SIG-M5 treated with dmso at 0.1 percent for 504 hours (cell line): ENCODE measurements around the gene PLEKHG4B.

ENCODE experiments used
- DNase-seq: peaks from one replicate; lab custom pipeline; 2025; ENCODE audit not compliant: unreplicated experiment; lab: John Stamatoyannopoulos, UW

PLEKHG4B gene

DNA sequence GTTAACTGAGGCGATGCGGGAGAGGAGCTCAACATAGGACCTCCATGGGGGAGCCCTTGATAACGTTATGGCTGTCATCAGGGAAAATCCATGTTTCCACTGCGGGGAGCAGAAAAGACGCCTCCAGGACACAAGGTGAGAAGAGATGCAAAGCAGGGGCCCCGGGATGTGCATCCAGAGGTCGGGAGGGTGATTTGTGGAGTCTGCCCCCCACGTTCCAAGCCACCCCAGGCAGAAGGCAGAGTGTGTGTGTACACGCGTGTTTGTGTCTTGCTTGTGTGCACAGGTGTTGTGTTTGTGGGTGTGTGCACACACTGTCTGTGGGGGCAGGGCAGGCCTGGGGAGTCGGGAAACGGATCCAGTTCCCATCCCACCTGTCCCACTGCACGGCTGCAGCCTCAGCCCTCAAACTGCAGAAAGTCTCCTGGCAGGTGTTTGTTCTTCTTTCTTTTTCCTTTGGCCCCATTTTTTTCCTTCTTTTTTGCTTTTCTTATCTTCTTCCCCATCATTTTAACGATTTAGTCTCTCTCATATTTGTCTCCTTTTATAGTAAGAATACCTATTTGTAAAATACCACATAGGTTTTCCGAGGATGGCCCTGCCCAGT lies 17.4 kb upstream of the PLEKHG4B start:
- DNase-seq, result no peak

GRCh38 chr5:75331-76320 lies 16.3 kb upstream of the PLEKHG4B start:
- DNase-seq, result no peak

GRCh38 chr5:76358-77169 lies 15.4 kb upstream of the PLEKHG4B start:
- no peak for DNase-seq

GRCh38 chr5:77170-77501 lies 14.8 kb upstream of the PLEKHG4B start:
- no peak for DNase-seq

DNA sequence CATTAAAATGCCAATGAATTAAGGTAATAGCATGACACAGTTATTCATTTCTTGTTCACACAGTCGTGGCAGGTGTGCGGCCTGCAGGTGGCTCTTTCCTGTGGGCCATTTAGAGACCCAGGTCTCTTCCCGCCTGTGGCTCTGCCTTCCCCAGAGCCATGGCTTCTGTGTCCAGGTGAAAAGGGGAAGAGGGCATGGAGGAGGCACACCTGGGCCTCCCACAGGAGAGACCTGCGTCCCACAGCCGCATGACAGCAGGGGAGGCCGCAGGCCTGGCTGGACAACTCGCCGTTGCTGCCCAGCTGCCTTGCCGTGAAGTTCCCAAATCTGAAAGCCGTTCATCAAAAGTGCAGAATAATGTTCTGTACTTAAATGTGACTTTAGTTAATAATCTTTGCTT lies 14.4 kb upstream of the PLEKHG4B start:
- no peak for DNase-seq

DNA sequence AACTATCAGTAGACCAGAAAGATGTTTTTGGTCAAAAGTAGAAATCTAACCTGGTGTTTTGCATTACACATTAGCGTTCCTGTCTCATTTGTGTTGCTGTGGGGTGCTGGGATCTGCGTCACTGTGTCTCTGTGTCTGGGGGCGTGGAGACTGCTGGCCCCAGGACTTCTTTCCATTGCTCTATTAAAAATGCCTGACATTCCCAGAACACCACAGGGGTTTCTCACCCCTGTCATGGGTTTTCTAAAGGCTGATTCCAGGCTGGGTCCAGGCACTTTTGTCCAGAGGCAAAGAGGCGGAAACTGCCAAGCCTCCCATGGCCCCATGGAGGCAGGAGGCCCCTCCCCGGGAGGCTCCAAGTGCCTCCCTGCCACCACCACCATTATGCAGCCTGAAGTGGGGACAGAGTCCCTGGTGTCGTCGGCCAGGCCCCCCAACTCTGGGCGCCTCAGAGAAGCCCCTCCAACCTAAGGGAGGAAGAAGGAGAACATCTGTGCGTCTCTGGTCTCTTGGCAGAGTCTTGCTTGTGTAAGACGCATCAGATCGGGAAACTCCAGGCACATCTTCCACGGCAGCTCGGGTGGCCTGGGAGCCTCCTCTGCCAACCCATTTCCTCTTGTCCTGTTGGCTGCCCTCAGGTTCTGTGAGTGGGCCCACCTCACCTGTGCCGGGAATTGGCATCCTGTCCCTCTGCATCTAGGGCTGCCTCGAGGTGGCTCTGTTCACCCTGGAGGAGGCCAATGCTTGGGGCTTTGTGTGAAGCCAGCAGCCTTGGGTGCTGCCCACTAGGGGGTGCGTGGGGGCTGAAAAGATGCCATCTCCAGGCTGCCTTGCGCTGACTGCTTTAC lies 13.8 kb upstream of the PLEKHG4B start:
- DNase-seq, result peak; percentile 47

DNA sequence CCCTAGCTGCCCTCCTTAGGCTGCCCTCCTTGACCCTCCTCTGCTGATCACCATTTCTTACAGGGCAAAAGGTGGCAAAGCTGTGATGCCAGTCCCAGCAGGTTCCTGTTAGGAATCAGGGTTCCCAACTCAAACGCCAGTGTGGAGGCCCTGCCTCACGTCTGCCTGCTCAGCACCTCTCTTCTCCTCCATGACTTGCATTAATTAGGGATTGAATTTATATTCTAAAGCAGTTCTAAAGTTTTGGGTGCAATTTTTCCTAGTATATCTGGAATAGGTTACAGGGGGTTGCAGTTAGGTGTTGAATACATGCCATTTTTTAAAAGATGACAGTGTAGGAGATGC lies 13.2 kb upstream of the PLEKHG4B start:
- no peak for DNase-seq

- DNase-seq, result no peak
Measured at GRCh38 chr5:79263-79662, 12.7 kb upstream of the PLEKHG4B start.

DNA sequence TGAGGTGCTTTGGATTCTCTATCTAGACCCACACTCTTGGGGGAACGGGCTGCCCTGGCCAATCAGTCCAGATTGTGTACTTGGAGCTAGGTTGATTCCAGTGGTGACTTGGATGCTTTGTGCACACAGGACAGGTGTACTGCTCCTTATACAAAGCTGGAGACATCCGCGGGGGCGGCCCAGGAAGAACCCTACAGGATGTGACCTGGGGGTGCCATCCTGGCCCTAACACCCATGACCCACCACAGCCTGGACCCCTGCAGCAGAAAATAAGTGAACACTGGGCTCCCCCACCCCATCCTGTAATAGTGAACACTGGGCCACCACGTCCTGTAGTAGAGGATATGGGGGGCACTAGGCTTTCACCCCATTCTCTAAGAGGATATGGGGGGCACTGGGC lies 12.1 kb upstream of the PLEKHG4B start:
- no peak for DNase-seq

GRCh38 chr5:81391-82021 lies 10.5 kb upstream of the PLEKHG4B start:
- DNase-seq, result no peak

DNA sequence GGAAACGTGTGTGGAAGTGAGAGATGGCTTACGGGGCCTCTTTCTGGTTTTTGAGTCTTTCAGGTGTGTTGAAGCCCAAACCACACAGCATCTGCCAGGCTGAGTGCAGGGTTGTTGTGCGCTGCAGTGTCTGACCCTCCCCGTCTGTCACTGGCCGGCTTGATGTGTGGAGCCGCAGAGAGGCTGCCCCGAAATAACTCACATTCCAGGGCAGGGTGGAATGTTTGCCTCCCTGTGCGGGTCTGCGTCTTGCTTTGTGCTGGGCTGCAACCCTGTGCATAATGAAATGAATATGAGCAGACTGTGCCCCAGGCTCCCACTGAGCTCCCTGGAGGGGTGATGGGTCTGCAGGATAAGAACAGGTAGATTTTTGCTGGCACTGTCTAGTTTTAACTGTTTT lies 9.9 kb upstream of the PLEKHG4B start:
- DNase-seq, result no peak

GRCh38 chr5:82570-82969 lies 9.4 kb upstream of the PLEKHG4B start:
- no peak for DNase-seq

- DNase-seq, result no peak
Measured at GRCh38 chr5:83029-83428, 8.9 kb upstream of the PLEKHG4B start.

DNA sequence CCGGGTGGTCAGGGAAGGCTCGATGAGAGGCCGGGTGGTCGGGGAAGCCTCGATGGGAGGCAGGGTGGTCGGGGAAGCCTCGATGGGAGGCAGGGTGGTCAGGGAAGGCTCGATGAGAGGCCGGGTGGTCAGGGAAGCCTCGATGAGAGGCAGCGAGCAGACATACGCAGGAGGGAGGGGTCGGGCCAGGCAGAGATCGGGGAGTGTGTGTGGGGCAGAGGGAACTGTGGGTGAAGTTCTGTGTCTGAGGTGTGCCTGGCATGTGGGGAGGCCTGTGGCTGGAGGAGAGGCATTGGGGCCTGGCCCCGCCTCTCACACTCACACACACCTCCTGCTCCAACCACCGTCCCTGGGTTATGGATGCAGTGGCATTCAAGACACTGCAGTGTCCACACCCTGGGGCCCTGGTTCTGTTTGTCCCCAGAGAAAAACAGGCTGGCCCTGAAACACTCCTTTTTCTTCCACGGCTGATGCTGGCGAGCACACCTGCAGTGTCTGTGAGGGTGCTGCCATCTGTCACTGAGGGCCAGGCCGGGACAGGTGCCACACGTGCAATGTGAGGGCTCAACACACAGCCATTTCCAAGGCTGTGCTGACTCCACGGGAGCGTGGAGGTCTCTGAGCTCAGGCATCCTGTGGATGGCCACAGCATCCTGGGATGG lies 6.5 kb upstream of the PLEKHG4B start:
- DNase-seq, result no peak

DNA sequence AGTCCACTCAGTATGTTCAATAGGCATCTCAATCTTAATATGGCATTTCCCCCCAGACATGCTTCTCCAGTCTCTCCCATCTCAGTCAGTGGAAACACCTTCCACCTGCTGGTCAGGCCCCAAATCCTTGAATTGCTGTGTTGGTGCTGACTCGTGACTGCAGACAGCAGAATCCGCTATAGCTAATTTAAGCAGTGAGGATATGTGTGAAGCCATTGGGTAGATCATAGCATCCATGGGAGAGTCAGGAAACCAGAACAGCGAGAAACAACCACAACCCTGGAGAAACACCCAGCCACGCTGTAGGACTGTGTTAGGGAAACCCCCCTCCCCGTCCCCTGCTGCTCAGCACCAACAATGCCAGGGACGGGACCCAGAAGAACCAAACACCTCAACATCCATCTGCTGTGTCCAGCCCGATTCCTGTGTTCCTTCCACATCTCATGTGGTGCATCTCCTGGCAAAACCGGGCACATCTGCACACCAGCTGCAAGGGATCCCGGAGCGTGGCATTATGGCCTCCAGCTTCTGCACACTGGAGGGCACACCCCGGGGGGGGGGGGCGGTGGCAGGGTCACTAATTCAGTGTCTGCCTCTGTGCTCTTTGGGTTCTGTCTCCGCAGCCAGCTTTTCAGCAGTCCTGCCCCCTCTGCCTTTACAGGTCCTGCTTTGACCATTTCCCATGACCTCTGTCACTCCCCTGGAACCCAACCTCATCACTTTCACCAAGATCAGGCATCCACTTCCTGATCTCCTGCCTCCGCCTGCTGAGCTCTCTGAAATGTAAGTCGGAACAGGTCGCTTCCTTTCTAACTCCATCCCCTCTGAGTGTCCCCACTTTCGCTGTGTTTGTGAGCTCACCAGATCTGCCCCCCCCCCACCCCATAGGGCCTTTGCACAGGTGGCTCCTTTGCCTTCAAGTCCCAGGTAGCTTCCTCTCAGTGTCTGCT lies 2.4 kb upstream of the PLEKHG4B start:
- DNase-seq, result no peak

DNA sequence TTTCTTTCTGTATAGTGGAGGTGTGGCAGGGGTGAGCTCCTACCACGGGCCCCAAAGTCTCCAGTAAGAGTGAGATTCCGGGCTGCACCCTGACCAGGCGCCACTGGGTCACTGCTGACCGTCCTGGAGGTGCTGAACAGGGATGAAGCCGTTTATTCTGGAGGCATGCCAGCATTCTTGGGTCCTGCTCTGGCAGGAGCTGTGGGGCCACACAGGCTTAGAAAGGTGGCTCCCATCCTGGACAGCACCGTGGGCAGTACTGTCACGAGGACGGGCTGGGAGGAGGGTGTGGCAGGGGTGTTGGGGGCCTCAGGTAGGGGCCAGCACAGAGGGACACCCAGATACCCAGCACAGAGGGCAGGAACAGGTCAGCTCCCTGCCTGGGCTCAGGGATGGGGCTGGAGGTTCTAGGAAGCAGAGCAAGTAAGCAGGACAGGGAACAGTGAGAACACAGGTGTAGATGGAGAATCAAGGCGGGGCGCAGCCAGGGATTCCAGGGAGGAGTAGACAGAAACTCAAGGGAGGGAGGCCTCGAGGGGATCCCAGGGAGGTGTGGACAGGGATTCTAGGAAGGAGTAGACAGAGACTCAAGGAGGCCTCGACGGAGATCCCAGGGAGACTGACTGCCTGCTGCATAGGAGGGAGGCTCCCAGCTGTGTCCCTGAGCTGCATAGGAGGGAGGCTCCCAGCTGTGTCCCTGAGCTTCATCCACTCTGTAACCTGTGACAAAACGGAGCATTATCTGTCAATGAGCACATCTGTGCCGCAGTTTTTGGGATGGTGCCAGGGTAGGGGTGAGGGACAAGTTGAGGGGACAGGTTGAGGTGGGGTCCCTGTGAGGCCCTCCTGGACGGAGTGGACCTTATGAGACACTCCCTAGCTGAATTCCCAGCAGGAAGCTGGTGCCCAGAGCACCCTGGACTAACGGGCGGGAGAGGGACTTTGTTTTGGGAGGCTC lies 1.1 kb upstream of the PLEKHG4B start:
- DNase-seq, result no peak

- DNase-seq, result no peak
Measured at GRCh38 chr5:92401-93220, 643 bp downstream of the PLEKHG4B start.
